HG03280 (cell line): Measurements from ENCODE around the gene NECTIN1.
A peak's percentile ranks its signal among the peaks of the same experiment; 100 is the strongest.

ENCODE experiments used
- ATAC-seq: cut with Tn5 transposase; IDR thresholded peaks from one replicate; pipeline ENCODE4 v1.9.1; 2021; ENCODE audit warnings: mild to moderate bottlenecking, moderate library complexity; ENCODE audit not compliant: unreplicated experiment

Gene NECTIN1

GRCh38 chr11:119755356-119756071 lies 26.5 kb upstream of the NECTIN1 start:
- ATAC-seq: no peak

GRCh38 chr11:119754656-119755355 lies 25.8 kb upstream of the NECTIN1 start:
- ATAC-seq: no peak

DNA sequence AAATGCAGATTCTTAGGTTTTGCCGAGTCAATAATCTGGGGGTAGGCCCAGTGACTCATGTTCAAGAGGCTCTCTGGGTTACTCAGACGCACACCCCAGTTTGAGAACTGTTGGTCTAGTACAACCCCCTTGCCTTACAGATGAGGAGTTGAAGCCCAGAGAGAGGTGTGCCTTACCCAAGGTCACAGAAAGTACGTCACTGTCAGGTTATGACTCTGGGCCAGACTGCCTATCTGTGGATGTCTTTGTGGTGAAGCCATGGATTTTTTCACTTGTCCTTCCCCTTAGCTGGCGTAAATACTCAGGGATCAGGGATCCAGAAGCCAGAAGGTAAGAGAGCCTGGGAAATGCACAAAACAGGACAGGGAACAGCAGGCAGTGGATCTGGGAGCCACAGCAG lies 25.2 kb upstream of the NECTIN1 start:
- ATAC-seq: no peak

DNA sequence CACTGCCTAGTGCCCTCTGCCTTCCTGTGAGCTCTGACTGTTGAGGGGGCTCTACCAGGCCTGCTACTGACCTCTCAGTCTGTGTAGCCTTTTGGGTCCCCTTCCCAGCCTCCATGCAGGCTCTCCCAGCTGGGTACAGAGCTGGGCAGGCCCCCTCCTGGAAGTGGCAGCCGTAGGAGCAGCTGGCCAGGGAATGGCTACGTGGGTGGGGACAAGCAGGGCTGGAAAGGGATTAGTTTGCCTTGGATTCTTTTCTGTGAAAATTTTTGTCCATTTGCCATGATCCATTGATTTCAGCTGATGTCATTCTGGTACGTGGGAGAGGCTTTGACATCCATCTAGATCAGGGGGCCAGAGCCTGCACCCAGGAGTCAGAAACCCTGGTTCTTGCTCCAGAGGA lies 23.9 kb upstream of the NECTIN1 start:
- ATAC-seq: no peak

GRCh38 chr11:119752345-119752871 lies 23.4 kb upstream of the NECTIN1 start:
- ATAC-seq: no peak

GRCh38 chr11:119750056-119750455 lies 21.1 kb upstream of the NECTIN1 start:
- ATAC-seq: no peak

DNA sequence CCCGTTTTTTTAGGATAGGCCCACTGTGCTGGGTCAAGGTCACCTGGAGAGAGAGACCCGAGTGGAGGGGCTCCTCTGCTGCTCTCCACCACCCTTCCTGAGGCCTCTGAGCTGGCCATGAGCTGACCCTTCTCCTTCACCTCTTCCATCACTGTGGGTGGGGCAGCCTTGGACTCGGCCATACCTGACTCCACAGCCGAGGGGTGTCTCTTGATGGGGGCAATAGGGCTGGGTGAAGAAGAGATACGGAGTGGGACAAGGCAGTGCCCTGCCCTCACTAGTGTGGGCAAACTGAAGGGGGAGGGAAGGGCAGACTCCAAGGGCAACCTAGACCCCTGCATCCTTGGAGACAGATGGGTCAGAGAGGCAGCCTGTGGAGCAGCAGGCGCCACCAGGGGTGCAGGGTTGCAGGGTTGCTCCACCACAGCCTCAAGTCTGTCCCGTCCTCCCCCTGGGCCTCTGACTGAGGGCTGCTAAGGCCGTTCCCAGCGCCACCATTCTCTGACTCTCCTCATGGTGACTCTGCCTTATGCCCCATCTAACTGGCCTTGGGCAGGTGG lies 20.1 kb upstream of the NECTIN1 start:
- no peak for ATAC-seq

DNA sequence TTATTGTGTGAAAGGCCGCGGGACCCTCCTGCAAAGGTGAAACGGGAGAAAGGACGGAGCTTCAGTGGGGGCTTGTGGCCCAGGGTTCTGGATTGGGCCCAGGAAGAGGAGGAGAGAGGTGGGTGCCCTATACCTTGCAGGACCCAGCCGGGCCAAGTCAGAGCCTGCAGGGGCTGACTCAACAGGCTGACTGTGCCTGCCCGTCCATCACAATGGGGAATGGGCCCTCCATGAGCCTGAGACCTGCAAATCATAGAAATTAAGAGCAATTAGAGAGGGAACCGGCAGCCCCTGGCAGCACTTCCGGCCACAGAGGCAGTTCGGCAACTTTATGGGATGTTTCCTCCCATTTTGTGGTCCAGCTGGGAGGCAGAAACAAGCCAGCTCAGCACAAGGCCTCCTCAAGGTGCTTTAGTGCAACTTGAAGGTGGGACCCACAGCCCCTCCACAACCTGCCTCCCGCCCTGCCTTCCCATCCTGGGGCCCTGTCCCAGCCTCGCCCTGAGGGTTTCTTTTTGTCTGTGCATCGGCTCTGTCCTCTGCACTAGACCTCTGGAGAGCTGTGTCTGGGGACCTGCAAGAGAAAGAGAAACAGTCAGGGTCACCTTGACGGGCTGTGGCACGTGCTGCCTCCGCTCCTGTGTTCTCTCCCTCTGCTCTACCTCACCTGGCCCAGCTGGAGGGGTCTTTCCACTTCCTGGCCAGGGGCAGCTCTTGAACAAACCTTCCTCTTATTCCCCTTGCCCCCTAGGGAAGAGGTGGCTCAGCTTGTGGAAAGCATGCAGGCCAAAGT lies 19.1 kb upstream of the NECTIN1 start:
- no peak for ATAC-seq

DNA sequence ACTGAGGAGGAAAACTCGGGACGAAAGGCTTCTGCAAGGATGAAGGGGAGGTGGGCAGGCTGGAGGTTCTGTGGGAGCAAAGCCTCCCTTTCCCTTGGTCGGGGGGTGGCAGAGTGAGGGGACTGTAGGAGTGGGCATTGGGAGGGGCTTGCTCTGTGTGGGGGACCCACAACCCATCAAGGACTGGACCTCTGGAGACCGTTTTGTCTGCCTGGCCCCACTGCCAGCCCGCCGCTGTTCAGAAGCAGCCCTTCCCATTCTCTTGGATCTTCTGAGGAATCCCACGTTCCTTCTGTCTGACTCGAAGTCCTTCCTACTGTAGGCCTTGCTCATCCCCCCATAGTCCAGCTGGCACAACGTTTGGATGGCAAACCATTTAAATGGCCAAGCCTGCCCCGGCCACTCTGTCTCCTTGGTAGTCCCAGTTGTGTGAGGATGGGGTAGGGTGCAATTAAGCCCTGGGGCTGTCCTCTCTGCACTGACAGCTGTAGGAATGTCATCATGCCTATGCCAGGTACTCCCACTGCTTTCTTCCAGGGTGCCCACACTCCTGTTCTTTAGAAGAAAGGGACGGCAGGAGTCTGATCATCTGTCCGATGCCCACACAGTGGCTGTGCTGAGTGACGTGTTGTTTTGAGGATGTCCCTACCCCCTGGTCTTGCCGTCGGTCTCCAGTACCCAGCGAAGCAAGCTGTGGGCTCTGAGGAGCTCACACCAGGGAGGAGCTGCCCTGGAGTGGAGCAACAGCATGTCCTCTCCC lies 17.0 kb upstream of the NECTIN1 start:
- no peak for ATAC-seq

- no peak for ATAC-seq
Measured at GRCh38 chr11:119745112-119745511, 16.1 kb upstream of the NECTIN1 start.

- ATAC-seq: no peak
Measured at GRCh38 chr11:119744577-119744976, 15.6 kb upstream of the NECTIN1 start.

- no peak for ATAC-seq
Measured at GRCh38 chr11:119743006-119743405, 14.0 kb upstream of the NECTIN1 start.

- ATAC-seq: no peak
Measured at GRCh38 chr11:119742263-119742861, 13.4 kb upstream of the NECTIN1 start.

- peak; percentile 66 for ATAC-seq
Measured at GRCh38 chr11:119741369-119742262, 12.6 kb upstream of the NECTIN1 start.

DNA sequence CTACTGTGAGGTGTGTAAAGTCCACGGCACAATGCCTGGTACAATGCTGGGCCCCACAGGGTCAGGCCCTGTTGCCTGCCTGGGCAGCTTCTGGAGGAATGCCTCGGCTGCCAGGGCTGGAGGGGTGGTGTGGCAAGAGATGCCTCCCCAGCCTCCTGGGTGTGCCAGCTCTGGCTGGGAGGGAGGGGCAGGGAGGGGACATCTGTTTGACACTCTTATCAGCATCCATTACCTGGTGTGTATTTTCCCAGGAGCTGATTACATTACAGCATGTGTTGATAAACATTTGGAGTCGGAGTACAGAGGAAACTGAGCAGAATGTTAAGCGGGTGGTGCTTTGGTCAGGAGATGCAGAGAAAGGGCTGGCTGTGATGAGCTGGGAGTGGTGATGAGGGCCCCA lies 11.0 kb upstream of the NECTIN1 start:
- no peak for ATAC-seq

GRCh38 chr11:119739021-119739703 lies 10.2 kb upstream of the NECTIN1 start:
- ATAC-seq: no peak

DNA sequence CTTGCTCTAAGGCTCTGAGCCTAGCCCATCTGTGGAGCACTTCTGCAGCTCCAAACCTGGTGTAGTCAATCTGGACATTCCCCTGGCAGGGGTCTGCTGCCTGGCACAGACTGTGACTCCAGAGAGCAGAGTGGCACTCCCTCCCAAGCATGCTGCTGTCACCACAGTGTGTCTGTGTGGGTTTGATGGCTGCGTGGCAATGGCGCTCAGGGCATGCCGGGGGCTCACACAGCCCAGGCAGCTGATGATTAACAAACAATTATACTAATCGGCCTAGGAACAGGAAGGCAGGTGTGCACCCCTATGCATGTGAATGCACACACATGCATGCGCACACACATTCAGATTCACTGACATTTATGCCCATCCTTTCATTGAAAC lies 9.0 kb upstream of the NECTIN1 start:
- ATAC-seq: no peak

DNA sequence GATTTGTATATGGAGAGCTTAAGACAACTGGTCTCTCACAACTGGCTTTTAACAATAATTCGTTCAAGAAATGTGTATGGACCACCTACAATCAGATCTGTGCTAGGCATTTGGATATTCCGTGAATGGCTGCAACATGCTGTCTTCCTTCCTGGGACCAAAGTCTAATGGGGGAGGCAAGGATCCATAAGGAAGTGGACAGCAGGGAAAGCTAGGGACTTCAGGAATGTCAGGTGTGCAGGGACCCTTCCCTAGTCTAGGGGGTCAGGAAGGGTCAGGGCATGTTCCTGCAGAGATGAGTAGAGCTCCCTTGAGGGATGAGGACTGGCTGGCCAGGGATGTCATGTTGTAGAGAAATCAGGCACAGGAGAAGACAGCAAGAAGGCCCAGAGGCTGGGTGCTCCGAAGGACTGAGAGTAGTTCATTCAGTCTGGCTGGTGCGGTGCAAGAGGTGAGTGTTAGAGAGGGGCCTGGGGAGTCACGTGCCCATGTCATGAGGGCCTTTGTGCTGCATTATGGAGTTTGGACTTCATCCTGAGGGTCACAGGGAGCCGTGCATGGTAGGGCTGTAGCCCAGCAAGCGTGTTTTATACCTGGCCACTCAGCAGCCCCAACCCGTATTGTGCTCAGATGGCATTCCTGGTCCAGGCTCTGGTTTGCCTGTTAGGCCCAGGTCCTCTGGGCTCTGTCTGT lies 8.5 kb upstream of the NECTIN1 start:
- no peak for ATAC-seq
